DMS114 treated with DMSO at 0.1 percent for 48 hours (cell line): Measurements from ENCODE around the gene TOPBP1.
A peak's percentile ranks its signal among the peaks of the same experiment; 100 is the strongest.
"Not testable (repeated sequence)": the region's sequence is repeated elsewhere in the genome, so short reads cannot be mapped to it uniquely, and the experiment has no call there.

Experiments used
- DNase-seq: peaks from one replicate; lab custom pipeline; 2025; ENCODE audit not compliant: unreplicated experiment; lab: John Stamatoyannopoulos, UW

TOPBP1 gene

DNA sequence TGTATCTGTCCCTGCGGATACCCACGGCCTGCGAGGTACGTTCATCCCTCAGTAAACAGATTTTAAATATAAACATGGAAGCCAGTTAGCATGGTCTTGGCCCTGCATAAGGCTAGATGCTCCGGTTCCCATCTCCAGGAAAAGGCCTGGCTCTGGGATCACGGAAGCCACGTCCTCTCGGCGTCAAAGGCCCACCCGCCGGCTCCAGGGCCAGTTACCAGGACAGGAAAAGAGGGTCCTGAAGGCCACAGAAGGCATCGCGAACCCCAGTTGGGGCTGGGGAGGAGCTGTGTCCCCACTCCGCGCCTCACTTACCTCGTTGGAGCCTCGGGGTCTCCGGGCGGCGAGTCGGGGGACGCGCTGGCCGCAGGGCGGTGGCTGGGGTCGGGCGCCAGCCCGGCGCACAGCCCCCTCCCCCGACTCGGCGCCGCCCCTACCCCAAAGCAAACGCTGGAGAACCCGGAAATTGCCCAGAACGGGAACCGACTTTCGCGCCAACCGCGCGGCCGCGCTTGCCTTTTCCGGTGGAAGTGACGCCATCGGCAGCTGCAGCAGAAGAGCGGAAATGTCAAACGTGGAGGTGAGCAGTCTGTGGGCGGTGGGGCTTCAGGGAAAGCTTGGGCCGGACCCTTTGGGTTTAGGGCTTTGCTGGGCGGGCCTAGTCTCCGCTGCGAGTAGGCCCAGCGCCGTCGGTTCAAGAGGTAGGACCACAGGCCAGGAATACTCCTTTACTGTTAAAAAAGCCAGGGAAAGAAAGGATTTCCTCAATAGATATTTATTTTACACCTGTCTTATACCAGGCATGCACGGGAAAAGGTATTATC, at the start of gene TOPBP1:
TOPBP1 (minus strand) TSS at position 488 of the 824 bp plus-strand sequence. CDS start 814 bp downstream, outside the sequence.
- DNase-seq = peak; percentile 72

DNA sequence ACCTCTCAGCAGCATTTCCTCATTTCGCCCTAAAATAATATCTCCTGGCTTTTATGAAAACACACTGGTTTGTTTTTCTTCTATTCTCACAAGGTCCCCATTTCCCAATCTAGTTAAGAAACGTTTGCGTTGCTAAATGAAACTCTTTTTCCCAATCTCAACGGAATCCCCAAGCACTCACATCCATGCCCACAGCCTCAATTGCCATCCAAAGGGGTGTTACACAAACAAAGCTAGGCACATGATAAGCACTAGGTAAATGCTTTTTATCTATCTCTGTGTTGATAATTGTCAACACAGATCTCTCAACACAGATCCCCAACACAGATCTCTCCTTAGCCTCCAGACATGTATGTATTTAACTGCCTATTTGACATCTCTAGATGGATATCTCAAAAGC, 49.3 kb upstream of the TOPBP1 start:
- DNase-seq = no peak

DNA sequence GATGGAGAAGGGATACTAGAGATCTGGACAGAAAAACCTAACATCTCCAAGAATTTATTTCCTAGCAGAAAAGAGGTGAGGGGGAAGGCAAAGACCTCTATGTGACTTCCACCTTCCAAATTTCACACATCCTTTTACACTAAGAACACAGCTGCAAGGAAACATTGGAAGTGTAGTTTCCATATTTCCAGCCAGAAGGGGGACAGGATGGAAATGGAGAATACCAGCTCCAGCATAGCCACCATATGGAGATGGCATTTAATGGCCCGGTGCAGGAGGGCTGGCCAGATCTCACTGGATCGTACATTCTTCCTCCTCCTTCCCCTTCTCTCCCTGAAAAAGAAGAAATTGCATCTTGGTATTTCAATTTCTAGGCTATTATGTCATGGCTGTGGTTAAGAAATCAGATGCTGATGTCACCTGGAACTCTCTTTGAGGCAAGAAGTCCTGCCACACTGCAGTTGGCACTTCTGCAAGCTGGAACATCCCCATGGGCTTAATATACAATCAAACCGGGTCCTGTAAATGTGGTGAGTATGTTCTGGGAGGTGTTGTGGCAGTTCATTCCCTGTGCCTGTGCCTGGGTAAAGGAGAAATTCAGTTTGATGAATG, 47.5 kb upstream of the TOPBP1 start:
- DNase-seq = no peak

DNA sequence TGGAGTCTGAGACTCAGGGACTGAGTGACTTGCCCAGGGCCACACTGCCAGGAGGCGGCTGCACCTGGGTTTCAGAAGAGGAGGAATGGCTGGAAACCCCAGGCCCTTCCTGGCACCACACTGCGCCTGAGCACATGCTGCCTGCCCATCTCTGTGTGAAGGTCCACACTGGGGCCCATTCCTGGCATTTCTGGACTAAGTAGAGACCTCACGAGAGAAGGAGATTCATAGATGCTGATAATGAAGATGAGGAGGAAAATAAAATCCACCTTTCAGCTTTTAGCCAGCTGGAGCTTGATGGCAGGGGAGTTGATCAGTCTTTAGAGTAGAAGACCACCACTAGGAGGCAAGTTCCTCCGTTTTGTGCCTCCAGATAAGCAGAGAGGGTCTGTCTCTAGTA, 44.3 kb upstream of the TOPBP1 start:
- DNase-seq = no peak

DNA sequence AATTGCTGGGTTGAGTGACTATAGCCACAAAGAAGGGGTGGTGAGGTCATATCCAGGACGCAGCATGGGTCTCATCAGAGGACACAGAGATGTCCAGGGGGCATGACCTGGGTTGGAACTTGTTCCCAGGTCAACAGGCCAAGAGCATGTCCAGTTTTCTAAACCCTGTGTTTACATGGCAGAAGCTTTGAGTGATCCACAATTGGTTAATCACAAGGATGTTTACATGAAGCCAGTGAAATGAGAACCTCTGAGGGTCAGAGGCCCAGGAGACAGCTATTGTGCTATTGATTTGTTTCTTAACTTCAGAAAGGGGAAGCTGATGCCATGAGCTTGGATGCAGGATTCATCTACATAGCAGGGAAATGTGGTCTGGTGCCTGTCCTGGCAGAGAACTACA, 42.2 kb upstream of the TOPBP1 start:
- no peak for DNase-seq

DNA sequence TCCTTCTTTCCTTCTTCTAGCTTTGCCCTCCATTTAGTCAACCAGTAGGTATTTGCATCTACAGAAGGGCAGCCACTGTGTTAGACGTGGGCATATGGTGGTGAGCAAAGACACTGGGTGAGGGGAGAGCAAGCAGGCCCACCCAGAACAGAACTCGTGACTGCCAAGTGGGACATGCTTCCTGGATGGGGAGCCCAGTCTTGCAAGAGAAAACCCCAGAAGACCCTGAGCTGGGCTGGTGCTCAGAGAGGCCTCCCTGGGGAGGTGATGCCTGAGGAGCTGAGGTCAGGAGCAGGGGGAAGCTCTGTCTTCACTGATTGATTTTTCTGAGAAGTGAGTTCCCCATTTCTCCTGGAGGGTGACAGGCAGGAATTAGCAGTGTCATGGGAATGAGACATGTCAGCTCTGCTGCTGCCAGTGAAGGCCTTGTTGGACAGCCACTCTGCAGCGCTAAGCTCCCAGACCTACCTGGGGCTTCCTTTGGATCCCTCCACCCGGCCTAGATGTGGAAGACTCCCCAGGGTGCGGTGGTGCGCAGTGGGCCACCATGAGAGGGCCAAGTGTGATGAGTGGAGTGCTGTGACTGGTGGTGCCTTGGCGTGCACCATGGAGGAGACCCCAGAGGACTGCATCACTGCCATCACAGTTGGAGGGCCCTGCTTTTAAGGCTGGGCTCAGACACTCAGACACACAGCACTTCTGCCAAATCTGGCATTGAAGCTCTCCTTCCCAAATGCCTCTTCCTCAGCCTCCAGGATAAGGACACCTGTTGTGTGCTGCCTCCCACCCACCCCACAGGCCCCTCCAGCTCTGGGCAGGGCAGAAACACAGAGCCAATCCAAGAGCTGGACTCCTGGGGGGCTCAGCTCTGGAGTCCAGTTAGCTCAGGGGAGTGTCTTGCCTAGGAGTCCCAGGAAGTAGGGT, 40.0 kb upstream of the TOPBP1 start:
- DNase-seq = no peak

DNA sequence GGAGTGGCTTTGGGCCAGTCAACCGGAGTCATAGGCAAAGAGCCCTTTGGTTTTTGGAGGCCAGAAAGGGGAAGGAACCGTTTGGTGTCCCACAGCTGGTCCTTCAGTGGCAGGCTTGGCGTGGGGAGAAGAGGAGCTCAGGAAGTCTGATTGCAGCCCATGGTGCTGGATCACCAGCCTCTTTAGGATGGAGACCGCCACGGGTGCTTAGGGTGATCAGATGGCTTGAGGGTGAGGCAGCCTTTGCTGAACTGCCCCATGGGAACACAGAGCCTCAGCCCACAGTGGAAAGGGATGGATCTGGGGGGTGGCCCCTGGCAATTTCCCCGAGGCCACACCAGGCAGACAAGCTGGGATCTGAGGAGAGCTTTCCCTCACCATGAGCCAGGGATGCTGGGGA, 38.6 kb upstream of the TOPBP1 start:
- no peak for DNase-seq

DNA sequence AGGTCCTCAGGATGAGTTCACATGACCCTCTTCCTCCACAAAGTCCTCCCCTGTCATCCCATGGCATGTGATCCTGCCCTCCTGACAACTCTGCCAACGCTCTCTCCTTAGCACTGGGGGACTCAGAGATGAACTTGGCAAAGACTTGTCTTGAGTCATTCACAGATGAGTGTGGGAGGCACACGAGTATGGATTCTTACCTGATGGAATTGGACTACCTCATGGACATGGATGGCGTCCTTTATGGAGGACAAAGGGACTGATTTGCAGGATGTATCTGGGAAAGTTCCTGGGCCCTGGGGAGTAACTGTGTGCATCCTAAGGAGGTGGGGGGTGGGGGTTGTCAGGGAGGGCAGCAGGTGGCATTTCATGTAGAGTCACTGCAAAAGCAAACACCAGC, 38.2 kb upstream of the TOPBP1 start:
- no peak for DNase-seq

DNA sequence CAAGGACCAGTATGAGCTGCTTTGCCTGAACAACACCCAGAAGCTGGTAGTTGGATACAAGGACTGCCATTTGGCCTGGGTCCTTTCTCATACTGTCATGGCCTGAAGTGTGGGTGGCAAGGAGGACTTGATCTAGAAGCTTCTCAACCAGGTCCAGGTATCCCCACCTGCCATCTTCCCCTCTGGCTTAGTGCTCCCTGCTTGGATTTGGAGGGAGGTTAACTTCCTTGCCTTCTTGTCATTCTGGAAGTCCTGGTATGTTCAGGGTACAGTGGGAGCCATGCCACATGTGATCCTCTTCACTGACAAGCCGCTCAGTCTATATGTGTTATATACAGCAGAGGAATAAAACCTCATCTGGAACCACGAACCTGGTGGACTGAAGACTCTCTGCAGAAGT, 37.7 kb upstream of the TOPBP1 start:
- no peak for DNase-seq

DNA sequence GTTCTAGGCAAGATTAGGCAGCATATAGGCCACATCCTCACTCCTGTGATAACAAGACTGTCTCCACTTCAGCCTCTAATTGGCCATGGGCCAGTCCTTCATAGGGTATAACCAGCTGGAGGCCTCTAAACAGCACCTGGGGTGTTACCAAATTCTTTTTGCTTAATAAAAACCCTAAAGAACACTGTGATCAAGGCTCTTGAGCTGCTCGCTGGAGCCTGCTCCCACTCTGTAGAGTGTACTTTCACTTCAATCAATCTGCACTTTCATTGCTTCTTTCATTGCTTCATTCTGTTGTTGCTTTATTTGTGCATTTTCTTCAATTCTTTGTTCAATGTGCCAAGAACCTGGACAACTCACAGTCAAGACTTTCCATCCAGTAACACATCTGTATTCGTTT, 36.2 kb upstream of the TOPBP1 start:
- no peak for DNase-seq

DNA sequence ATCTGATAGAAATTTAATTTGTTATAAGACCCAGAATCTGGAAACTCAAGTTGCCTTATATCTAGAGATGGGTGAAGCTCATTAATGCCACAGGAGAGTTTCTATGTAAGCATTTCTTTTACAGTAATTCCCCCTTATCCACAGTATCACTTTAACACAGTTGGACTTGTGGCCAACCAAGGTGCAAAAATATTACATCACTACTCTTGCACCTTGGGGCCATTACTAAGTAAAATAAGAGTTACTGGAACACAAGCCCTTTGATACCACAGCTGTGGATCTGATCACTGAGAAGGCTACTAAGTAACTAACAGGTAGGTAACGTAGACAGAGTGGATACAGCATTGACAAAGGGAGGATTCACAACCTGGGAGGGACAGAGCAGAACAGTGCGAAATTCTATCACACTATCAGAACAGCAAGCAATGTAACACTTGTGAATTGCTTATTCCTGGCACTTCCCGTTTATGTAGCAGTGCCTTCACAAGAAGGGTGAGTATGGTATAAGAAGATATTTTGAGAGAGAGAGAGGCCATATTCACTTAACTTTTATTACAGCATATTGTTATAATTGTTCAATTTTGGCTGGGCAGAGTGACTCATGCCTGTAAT, 33.9 kb upstream of the TOPBP1 start:
- DNase-seq = no peak

DNA sequence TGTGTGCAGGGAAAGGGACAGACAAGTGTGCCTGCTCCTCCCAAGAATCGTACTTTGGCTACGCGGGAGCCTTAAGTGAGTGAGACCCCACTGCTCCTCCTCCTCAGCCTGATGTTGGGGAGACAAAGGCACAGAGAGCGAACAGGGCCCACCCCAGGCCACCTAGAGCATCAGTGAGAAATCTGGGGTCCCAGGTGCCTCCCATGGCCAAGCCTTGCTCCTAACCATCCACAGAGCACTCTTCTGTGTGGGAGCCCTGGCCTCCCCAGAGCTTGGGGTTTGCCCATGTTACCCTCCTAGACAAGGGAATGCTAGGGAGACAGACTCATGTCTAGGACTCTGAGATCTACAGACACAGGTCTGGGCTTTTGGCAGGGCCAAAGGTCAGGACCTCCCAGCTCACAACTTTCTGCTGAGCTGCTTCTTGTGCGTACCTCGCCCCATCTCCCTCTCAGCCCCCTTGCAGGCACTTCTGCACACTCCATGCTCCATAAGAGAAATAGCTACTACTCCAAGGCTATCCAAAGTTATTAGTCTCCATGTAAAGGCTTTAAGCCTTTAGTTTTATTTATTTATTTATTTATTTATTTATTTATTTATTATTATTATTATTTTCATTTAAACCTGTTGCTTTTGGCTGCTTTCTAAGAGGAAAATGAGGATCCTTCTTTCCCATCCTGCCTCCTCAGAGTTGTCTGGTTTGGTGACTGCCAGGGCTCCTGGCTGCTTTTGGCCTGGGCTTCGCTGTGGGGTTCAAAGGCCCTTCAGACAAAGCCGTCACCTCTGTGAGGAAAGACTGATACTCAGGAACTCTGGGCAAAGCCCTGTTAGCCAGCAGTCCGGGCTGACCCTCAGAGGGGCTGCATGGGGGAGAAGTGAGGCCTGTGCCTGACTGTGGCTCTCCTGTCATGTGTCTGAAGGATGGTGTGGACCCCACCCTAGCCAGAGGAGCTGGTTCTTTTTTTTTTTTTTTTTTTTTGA, 32.8 kb upstream of the TOPBP1 start:
- DNase-seq = no peak

DNA sequence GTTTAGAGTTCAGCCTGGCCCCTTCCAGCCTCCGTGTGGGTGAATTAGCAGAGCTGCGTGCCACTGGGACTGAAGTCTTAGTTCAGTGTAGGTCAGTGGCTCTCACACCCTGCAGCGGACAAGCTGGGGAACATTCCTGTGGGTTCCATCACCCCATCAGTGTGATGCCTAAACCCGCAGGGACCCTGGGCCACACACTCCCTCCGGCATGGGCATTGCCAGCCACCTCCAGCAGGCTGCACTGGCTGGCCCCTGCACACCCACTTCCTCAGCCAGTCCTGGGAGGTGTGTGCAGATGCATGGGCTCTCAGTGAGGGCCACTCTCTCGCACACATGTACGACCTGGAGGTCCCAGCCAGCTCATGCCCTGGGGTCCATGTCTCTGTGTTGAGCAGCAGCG, 32.1 kb upstream of the TOPBP1 start:
- no peak for DNase-seq

DNA sequence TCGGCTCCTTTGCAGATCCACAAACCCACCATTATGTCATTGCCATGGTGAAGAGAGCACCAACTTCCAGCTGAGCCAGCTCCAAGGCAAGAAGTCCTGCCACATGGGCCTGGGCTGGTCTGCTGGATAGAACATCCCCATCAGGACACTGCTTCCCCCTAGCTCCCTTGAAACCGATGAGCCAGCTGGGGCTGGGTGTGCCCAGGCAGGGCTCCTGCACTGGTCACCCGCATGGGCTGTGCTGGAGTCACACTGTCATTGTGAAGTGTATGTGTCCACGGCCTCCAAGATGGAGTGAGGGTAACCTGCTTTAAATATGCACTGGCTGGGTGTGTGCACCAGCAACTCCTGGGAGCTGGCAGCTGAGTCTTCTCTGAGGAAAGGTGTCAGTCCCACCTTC, 31.0 kb upstream of the TOPBP1 start:
- DNase-seq = no peak

DNA sequence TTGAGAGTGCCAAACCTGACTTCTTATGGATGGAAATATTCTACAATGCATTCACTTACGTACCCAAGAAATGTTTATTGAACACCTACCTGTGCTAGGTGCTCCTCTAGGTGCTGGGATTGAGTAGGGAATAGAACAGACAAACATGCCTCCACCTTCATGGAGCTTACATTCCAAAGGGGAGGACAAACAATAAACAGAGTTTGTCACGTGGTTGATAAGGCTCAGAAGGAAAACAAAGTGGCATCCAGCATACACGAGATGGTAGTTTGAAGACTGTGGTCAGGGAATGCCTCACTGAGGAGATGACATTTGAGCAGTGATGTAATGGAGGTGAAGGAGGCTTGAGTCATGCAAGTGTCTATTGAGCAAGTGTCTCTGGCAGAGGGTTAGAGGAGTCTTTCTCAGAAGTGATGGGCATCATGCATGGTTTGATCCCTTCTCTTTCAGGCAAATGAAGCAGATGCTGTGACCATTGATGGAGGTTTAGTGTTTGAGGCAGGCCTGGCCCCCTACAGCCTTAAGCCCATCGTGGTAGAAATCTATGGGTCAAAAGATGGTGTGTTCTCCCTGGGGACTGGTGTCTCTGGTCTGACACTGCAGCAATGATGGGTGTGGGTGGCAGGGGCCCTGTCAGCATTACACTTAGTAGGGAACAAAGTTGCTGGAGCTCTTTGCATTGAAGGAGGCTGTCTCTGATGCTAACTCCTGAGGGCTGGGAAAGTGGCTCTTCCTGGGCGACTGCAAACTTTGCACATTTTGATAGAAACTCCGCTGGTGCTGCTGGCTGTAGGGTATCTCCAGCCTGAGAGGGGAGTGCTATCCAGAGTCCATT, 29.7 kb upstream of the TOPBP1 start:
- DNase-seq = no peak

DNA sequence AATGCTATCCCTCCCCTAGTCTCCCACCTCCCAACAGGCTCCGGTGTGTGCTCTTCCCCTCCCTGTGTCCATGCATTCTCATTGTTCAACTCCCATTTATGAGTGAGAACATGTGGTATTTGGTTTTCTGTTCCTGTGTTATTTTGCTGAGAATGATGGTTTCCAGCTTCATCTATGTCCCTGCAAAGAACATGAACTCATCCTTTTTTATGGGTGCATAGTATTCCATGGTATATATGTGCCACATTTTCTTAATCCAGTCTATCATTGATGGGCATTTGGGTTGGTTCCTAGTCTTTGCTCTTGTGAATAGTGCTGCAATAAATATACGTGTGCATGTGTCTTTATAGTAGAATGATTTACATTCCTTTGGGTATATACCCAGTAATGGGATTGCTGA, 16.3 kb upstream of the TOPBP1 start:
- DNase-seq = not testable (repeated sequence)

DNA sequence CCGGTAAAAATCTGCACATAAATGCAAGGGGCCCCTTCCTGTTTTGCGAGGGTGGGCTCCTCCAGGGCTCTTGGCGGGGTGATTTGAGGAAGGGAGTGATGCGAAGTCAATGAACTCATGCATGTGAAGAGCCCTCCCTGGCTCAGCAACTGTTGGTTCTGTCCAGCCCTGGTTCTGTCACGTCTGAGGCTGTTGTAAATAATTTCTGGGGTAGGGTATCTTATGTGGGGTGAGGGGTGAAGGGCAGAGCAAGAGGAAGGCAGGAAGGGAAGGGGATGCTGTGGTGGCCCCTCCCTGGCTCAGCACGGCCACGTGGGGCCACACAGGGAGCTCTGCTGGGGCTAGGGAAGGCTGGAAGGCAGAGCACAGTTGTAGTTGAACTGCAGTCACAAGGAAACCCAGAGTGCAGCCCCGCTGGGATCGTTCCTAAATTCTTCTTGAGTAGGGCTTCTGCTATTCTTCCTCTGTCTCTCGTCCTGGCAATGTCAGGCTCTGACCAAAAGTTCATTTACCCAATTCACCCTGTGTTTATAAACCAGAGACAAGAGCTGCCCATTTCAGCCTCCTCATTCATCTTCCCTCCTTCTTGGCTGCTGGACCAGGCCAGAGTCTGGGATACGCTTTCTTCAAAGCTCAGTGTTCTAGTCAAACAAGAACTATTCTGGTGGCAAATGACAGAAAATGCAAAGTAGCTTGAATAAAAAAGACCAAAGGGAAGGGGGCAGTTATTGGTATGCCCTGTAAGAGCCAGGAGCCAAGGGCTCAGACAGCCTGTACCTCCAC, 14.8 kb upstream of the TOPBP1 start:
- DNase-seq = no peak

DNA sequence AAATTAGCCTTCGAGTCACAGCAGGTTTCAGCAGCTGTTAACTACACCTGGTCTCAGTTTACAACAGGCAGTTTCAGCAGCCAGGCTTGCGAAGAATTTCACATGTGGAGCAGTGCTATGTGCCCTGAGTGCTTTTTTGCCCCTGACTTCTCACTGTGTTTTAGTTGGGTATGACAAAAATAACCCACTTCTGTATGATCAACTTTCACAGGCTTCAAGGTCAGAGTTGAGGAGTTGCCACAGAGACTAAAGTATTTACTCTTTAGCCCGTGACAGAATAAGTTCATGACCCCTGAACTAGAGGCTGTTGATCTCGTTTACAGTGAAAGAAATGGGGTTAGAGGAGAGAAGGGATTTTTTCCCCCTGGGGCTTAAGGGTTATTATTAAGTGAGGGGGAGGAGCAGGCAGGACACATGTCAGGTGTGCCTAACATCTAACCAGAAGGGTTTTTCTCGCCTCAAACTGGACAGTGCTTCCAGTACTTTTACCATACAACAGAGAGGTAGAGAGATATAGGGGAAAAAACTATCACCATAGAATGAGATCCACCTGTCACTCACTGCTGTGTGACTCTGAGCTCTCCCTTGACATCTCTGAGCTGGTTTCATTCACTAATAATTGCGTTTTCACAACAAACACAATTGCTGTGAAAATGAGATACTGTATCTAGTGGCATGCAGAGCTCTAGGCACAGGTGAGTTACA, 14.0 kb upstream of the TOPBP1 start:
- DNase-seq = no peak
